B cell (primary cell): ENCODE data around the gene EDDM13. TPM values are rescaled to one million over a fixed set of nuclear protein-coding genes. Genes with fewer than 3 reads are reported as not detected.
"Not testable (repeated sequence)": the region's sequence is repeated elsewhere in the genome, so short reads cannot be mapped to it uniquely, and the experiment has no call there.

Experiments
- ATAC-seq: fragments of 200-7000 bp; cut with Tn5 transposase; one replicate; pipeline ENCODE4 v1.10.0; 2021; ENCODE audit warnings: low read depth, mild to moderate bottlenecking, moderate number of reproducible peaks, moderate library complexity
- CTCF ChIA-PET: fragments of 350-600 bp; sonication (Branson Sonifier 250); formaldehyde crosslinking; loops from one replicate; lab custom pipeline; 2021; ENCODE audit warnings: antibody characterized with exemption, inconsistent platforms; lab: Charles Lee
- POLR2A ChIA-PET: fragments of 350-600 bp; sonication (Branson Sonifier 250); formaldehyde crosslinking; loops from one replicate; lab custom pipeline; 2021; ENCODE audit warnings: antibody characterized with exemption; lab: Charles Lee
- DNase-seq: peaks from one replicate; pipeline ENCODE4 v3.0.0; 2013
- H2AFZ ChIP-seq: 2 replicates; pipeline ENCODE4 v1.6.1; 2012; ENCODE audit warnings: mild to moderate bottlenecking, low read depth, low read length; ENCODE audit not compliant: insufficient read depth, poor library complexity, severe bottlenecking
- H3K27ac ChIP-seq, 2 donors: 1 replicate in 1 of 2; 2 replicates in 1 of 2; pipeline ENCODE4 v1.5.1; 2012 to 2013; ENCODE audit warnings: low read length in 2 of 2, mild to moderate bottlenecking in 2 of 2, moderate library complexity in 1 of 2
- H3K27me3 ChIP-seq, 4 experiments: fragments of 200-600 bp in 1 of 4; sonication (generic) in 1 of 4; replicated peaks in 1 of 4; 1 replicate in 2 of 4; 2 replicates in 2 of 4; pipeline versions ENCODE4 v1.6.1 to v1.7.0; 2013 to 2016; ENCODE audit warnings: low read length in 3 of 4, mild to moderate bottlenecking in 2 of 4, mixed read lengths in 1 of 4, moderate library complexity in 1 of 4; ENCODE audit not compliant: insufficient read depth in 4 of 4, control insufficient read depth in 3 of 4; ENCODE audit errors: control extremely low read depth in 1 of 4
- H3K36me3 ChIP-seq, 2 experiments: replicated peaks in 1 of 2; 1 replicate in 1 of 2; 2 replicates in 1 of 2; pipeline versions ENCODE4 v1.6.1 to v1.7.1; 2013; ENCODE audit warnings: low read length in 1 of 2; ENCODE audit not compliant: insufficient read depth in 2 of 2, control insufficient read depth in 1 of 2; ENCODE audit errors: control extremely low read depth in 1 of 2, extremely low read depth in 1 of 2
- H3K4me1 ChIP-seq, 2 donors: fragments of 200-600 bp in 1 of 2; sonication (generic) in 1 of 2; 1 replicate in 1 of 2; 2 replicates in 1 of 2; pipeline versions ENCODE4 v1.5.1 to v1.6.1; 2013 to 2017; ENCODE audit warnings: low read length in 2 of 2; ENCODE audit not compliant: control insufficient read depth in 2 of 2, insufficient read depth in 2 of 2
- H3K4me2 ChIP-seq: replicated peaks from 2 replicates; pipeline ENCODE3; 2012; ENCODE audit warnings: mild to moderate bottlenecking, low read depth, low read length; ENCODE audit not compliant: poor library complexity, severe bottlenecking
- H3K4me3 ChIP-seq, 5 experiments: fragments of 200-600 bp in 1 of 5; sonication (generic) in 1 of 5; 1 replicate in 3 of 5; 2 replicates in 2 of 5; pipeline versions ENCODE4 v1.5.1 to v1.7.0; 2011 to 2016; ENCODE audit warnings: low read length in 4 of 5, mild to moderate bottlenecking in 4 of 5, low read depth in 2 of 5, control low read depth in 1 of 5, moderate library complexity in 1 of 5; ENCODE audit not compliant: insufficient read depth in 1 of 5; ENCODE audit errors: control extremely low read depth in 1 of 5, extremely low read depth in 1 of 5
- H3K79me2 ChIP-seq: fragments of 200-600 bp; sonication (generic); one replicate; pipeline ENCODE4 v1.6.0; 2016; ENCODE audit warnings: low read length; ENCODE audit not compliant: control insufficient read depth, insufficient read depth
- H3K9ac ChIP-seq: fragments of 200-600 bp; sonication (generic); 2 replicates; pipeline ENCODE4 v1.6.1; 2017; ENCODE audit warnings: mild to moderate bottlenecking, low read length, moderate library complexity
- H3K9me3 ChIP-seq, 3 donors: one replicate each; pipeline versions ENCODE4 v1.6.1 to v1.7.1; 2013; ENCODE audit warnings: low read length in 2 of 3; ENCODE audit not compliant: control insufficient read depth in 2 of 3, insufficient read depth in 1 of 3; ENCODE audit errors: control extremely low read depth in 1 of 3
- H4K20me1 ChIP-seq: 2 replicates; pipeline ENCODE4 v1.6.0; 2012; ENCODE audit warnings: mild to moderate bottlenecking, low read length; ENCODE audit not compliant: insufficient read depth, control insufficient read depth, poor library complexity, severe bottlenecking
- H3K27ac Mint-ChIP-seq: one replicate; pipeline ENCODE4 v1.8.0; 2021; ENCODE audit warnings: mixed read lengths
- H3K27me3 Mint-ChIP-seq: one replicate; pipeline ENCODE4 v1.8.0; 2021; ENCODE audit warnings: mixed read lengths
- H3K4me1 Mint-ChIP-seq: one replicate; pipeline ENCODE4 v1.8.0; 2021; ENCODE audit warnings: mixed read lengths
- H3K4me3 Mint-ChIP-seq: one replicate; pipeline ENCODE4 v1.8.0; 2021; ENCODE audit warnings: mixed read lengths
- H3K9me3 Mint-ChIP-seq: one replicate; pipeline ENCODE4 v1.8.0; 2022; ENCODE audit warnings: mixed read lengths; ENCODE audit not compliant: insufficient read depth
- EZH2 ChIP-seq: IDR thresholded peaks from 2 replicates; pipeline ENCODE4 v1.6.1; 2012; ENCODE audit warnings: borderline replicate concordance, low read depth, mild to moderate bottlenecking, moderate library complexity, low read length; ENCODE audit not compliant: insufficient read depth, poor library complexity, severe bottlenecking
- WGBS: methylation state at CpG from one replicate; pipeline ENCODE4 v1.1.5; 2013; ENCODE audit warnings: missing lambda C conversion rate; ENCODE audit not compliant: insufficient coverage; 5-methylcytosine and 5-hydroxymethylcytosine counted together
- intact Hi-C: fragments of 100-400 bp; cut with micrococcal nuclease; formaldehyde crosslinking; loops from one replicate; pipeline ENCODE4 v1.10.0; 2022
- polyA plus RNA-seq: library from polyadenylated mRNA; depleted of rRNA; stranded (reverse); fragments of >200 nt; gene quantifications from 2 replicates; pipeline ENCODE4 v1.2.3, GENCODE V29; 2012
- total RNA-seq, 2 donors: library from RNA; stranded (reverse); fragments of 120-200 nt in 1 of 2; gene quantifications; 1 replicate in 1 of 2; 2 replicates in 1 of 2; pipeline versions ENCODE4 v1.2.3 to v1.2.4, GENCODE V29; 2013 to 2022
- TF ChIP-seq, protein P1 (sequence below): fragments of 200-600 bp; IDR thresholded peaks from one replicate; pipeline ENCODE4 v1.8.0; 2022; ENCODE audit warnings: antibody characterized with exemption, mild to moderate bottlenecking

Gene EDDM13
- total and polyA plus RNA-seq, 2 donors (not counting 1 experiment from before 2014, with no cell fraction given): not detected

DNA sequence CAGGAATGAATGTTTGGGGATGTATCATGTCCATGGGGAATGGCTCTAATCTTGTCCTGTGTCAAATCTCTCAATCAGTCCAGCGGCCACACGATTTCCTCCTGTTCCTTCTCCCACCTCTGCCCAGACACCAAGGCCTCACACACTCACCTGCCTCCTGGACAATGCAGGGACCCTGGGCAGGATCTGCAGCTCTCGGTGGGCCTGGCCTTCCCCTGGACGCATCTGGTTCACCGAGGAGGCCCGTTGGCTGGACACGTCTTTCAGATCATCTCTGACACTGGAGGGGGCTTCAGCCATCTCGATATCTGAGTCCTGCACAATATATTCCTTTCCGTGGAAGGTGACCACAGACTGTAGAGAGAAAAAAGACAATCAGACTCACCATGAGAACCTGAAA is 49.1 kb upstream of the EDDM13 start:
- Mint-ChIP-seq H3K9me3 (no peaks in the 10 kb centered on the region), H3K4me3 (no peak overlapping the region), H3K27ac (no peak overlapping the region), H3K27me3 (peaks cover 5% of the 10 kb centered on the region), H3K4me1 (no peaks in the 10 kb centered on the region)
- ATAC-seq (no peak), DNase-seq (no peak)
- Histone ChIP-seq H3K4me1 (no peaks in the 10 kb centered on the region), H2AFZ (no peak overlapping the region), H3K9me3 (no peaks in the 10 kb centered on the region), H3K27ac (no peak overlapping the region), H3K79me2 (no peaks in the 10 kb centered on the region), H3K9ac (no peak overlapping the region), H3K36me3 (no peaks in the 10 kb centered on the region), H4K20me1 (no peaks in the 10 kb centered on the region), H3K27me3 (no peaks in the 10 kb centered on the region), H3K4me2 (no peak overlapping the region), H3K4me3 (no peak overlapping the region)
- whole genome bisulfite sequencing: 96% methylated on average over 9 of the region's 9 CpGs
- TF ChIP-seq EZH2: no peak
- TF ChIP-seq, protein P1, sequence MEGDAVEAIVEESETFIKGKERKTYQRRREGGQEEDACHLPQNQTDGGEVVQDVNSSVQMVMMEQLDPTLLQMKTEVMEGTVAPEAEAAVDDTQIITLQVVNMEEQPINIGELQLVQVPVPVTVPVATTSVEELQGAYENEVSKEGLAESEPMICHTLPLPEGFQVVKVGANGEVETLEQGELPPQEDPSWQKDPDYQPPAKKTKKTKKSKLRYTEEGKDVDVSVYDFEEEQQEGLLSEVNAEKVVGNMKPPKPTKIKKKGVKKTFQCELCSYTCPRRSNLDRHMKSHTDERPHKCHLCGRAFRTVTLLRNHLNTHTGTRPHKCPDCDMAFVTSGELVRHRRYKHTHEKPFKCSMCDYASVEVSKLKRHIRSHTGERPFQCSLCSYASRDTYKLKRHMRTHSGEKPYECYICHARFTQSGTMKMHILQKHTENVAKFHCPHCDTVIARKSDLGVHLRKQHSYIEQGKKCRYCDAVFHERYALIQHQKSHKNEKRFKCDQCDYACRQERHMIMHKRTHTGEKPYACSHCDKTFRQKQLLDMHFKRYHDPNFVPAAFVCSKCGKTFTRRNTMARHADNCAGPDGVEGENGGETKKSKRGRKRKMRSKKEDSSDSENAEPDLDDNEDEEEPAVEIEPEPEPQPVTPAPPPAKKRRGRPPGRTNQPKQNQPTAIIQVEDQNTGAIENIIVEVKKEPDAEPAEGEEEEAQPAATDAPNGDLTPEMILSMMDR: no peak
- CTCF ChIA-PET: interaction anchor here (0.6 to 1.9 kb wide), 2 partner anchors 9 to 142 kb away, joined by 4 read pairs; no protein-coding TSS in a partner anchor
- intact Hi-C loops: no loop called here
- POLR2A ChIA-PET: no interaction called here

DNA sequence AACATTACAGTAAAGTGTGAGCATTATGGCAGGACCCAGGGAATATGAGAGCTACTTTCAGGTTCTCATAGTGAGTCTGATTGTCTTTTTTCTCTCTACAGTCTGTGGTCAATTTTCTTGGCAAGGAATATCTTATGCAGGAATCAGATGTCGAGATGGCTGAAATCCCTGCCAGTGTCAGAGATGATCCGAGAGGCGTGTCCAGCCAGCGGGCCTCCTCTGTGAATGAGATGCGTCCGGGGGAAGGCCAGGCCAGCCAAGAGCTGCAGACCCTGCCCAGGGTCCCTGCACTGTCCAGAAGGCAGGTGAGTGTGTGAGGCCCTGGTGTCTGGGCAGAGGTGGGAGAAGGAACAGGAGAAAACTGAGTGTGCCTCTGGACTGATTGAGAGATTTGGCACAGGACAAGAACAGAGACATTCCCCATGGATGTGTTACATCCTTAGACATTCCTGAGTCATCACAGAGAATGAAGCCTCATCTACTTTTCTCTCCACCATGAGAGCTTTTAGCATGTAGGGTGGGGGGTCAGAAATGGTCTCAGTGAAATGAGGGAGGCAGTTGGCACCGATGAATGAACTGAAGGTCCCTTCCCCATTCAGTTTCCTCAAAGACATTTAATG is 27.3 kb upstream of the EDDM13 start:
- DNase-seq (no peak), ATAC-seq (no peak)
- H3K9me3 Mint-ChIP-seq: no peaks in the 10 kb centered on the region
- TF ChIP-seq EZH2: no peak
- TF ChIP-seq, protein P1: no peak
- Histone ChIP-seq H3K36me3 (no peaks in the 10 kb centered on the region), H3K9me3 (no peaks in the 10 kb centered on the region), H3K27me3 (no peaks in the 10 kb centered on the region), H4K20me1 (no peaks in the 10 kb centered on the region), H2AFZ (no peak overlapping the region), H3K4me1 (no peaks in the 10 kb centered on the region), H3K79me2 (no peaks in the 10 kb centered on the region), H3K9ac (no peak overlapping the region), H3K4me2 (no peak overlapping the region), H3K27ac (no peak overlapping the region), H3K4me3 (no peak overlapping the region)
- no peak overlapping the region for H3K4me3 Mint-ChIP-seq
- intact Hi-C loops: no loop called here
- CTCF ChIA-PET: no interaction called here
- no peaks in the 10 kb centered on the region for H3K4me1 Mint-ChIP-seq
- no peaks in the 10 kb centered on the region for H3K27me3 Mint-ChIP-seq
- no peak overlapping the region for H3K27ac Mint-ChIP-seq
- WGBS: 93% methylated on average over 6 of the region's 7 CpGs
- POLR2A ChIA-PET: no interaction called here

DNA sequence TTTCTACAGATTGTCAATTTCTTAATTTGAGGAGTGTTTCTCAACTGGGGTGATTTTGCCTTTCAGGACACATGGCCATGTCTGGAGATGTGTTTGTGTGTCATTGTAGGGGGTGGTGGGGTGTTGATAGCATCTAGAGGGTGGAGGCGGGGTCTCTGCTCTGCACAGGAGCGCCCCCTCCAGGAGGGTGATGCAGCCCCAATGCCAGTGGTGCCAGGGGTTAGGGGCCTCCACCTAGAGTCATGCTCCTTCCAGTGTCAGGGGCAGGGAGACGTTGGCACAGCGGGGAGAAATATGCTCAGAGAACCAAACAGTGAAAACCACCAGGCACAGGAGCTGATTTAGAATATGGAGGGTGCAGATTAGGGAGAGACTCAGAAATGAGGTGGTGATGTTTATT is 26.8 kb upstream of the EDDM13 start:
- H3K27me3 ChIP-seq, H3K4me1 Mint-ChIP-seq, POLR2A ChIA-PET, H3K79me2 ChIP-seq, intact Hi-C loops, H3K4me2 ChIP-seq, H3K4me1 ChIP-seq, H3K27me3 Mint-ChIP-seq, H3K9ac ChIP-seq, H4K20me1 ChIP-seq, CTCF ChIA-PET, H3K4me3 Mint-ChIP-seq, H3K4me3 ChIP-seq, H3K27ac ChIP-seq, H3K9me3 Mint-ChIP-seq, H3K9me3 ChIP-seq, H3K27ac Mint-ChIP-seq, DNase-seq, H2AFZ ChIP-seq, H3K36me3 ChIP-seq, ATAC-seq: not testable (repeated sequence)
- WGBS: 100% methylated on average over 2 of the region's 4 CpGs
